ENCODE data around the gene MARVELD3.

- TF ChIP-seq CTCF (conservative IDR thresholded peaks at IDR 0.05) (no peak), EZH2 (IDR thresholded peaks at IDR 0.05; ENCODE audit: low read depth) (no peak)
Observed at GRCh38 chr16:71627731-71628181, 1.8 kb downstream of the MARVELD3 start.
